Measurements from ENCODE around the gene KRT76. TPM values are rescaled to one million over a fixed set of nuclear protein-coding genes. Genes with fewer than 3 reads are reported as not detected.

Gene KRT76
- total RNA-seq, 1 donor from 2014 or later, result not detected

DNA sequence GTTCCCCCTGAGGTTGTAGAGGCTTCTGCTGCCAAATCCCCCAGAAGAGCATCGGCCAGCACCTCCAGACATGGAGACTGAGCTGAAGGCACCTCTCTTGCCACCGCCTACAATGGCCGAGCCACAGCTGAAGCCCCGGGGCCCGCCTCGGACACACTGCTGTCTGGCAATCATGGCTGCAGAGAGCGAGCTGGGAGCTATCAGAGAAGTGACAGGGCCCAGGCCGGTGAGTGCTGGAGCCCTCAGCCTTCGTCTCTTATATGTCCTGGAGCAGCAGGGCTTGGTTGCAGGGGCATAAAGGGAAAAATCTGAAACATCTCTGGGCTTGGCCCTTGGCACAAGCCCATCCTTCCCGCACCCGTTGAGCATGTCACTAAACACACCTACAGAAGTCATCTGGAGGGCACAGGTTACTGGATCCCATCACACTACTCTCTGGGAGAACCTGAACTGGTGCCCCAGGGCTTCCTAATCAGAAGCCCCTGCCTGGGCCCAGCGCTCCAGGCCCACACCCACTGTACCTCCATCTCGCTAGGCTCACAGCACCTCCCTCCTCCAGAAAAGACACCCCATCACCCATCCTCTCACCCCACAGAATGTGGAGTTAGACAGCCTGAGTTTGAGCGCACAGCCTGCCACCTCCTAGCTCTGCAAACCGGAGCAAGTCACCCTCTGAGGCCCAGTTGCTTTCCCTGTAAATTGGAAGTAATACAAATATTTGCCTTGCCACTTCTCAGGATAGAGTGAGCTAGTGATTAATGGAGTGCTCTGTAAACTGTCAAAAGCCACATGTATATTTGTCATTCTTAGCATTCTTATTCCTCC lies 37.0 kb upstream of the KRT76 start, which contains the start of gene KRT4:
Gene KRT4, minus strand, starts transcription at position 232 of the 825 bp plus-strand sequence. Its CDS starts 58 bp downstream, at position 174.
- DNase-seq (ENCODE audit: extremely low spot score in 2 of 2), result no peak
- no peaks in the 10 kb centered on the region for H3K4me1 ChIP-seq
- intact Hi-C loops (cut with DNase I), result no loop called here
- H3K4me3 ChIP-seq, result no peak within 1 kb of the TSS
- TF ChIP-seq POLR2AphosphoS5 (IDR thresholded peaks at IDR 0.05; ENCODE audit: insufficient read depth in 1 of 2, low read depth in 1 of 2), result no peak
- TF ChIP-seq, protein P1, sequence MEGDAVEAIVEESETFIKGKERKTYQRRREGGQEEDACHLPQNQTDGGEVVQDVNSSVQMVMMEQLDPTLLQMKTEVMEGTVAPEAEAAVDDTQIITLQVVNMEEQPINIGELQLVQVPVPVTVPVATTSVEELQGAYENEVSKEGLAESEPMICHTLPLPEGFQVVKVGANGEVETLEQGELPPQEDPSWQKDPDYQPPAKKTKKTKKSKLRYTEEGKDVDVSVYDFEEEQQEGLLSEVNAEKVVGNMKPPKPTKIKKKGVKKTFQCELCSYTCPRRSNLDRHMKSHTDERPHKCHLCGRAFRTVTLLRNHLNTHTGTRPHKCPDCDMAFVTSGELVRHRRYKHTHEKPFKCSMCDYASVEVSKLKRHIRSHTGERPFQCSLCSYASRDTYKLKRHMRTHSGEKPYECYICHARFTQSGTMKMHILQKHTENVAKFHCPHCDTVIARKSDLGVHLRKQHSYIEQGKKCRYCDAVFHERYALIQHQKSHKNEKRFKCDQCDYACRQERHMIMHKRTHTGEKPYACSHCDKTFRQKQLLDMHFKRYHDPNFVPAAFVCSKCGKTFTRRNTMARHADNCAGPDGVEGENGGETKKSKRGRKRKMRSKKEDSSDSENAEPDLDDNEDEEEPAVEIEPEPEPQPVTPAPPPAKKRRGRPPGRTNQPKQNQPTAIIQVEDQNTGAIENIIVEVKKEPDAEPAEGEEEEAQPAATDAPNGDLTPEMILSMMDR (IDR thresholded peaks at IDR 0.05), result no peak
- TF ChIP-seq POLR2A (IDR thresholded peaks at IDR 0.05), result no peak
- H3K27me3 ChIP-seq, result no peaks in the 10 kb centered on the region
- no peak within 1 kb of the TSS for H3K27ac ChIP-seq
- no peaks in the 10 kb centered on the region for H3K36me3 ChIP-seq
- H3K9me3 ChIP-seq, result no peaks in the 10 kb centered on the region

DNA sequence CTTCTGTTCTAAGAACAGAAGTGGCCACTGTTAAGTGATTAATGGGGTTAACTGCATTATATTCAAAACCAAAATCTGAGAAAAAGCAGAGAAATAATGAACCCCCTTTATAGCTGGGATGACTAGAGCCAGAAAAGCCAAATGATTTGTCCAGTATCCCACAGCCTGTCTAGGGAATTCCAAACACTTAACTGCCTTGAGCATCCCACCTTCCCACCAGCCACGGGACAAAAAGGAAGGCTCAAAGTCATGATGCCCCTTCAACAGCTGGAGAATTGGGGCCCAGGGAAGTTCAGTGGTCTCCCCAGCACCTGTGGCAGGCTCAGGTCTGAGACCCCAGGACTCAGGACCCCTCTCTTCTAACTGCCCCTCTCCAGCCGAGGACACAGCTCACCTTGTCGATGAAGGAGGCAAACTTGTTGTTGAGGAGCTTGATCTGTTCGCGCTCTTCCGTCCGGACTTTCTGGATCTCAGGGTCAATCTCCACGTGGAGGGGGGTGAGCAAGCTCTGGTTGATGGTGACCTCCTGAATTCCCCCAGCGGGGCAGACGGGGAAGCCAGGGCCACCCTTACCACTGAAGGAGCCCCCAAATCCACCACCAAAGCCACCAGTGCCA lies 36.2 kb upstream of the KRT76 start:
- TF ChIP-seq POLR2A (IDR thresholded peaks at IDR 0.05) (no peak), POLR2AphosphoS5 (IDR thresholded peaks at IDR 0.05; ENCODE audit: insufficient read depth in 1 of 2, low read depth in 1 of 2) (no peak)
- TF ChIP-seq, protein P1 (IDR thresholded peaks at IDR 0.05), result no peak
- DNase-seq (ENCODE audit: extremely low spot score in 2 of 2), result no peak
- H3K4me3 ChIP-seq, result no peak overlapping the region
- no peaks in the 10 kb centered on the region for H3K9me3 ChIP-seq
- intact Hi-C loops (cut with DNase I), result no loop called here
- H3K36me3 ChIP-seq, result no peaks in the 10 kb centered on the region
- no peaks in the 10 kb centered on the region for H3K27me3 ChIP-seq
- H3K4me1 ChIP-seq, result no peaks in the 10 kb centered on the region
- no peak overlapping the region for H3K27ac ChIP-seq

DNA sequence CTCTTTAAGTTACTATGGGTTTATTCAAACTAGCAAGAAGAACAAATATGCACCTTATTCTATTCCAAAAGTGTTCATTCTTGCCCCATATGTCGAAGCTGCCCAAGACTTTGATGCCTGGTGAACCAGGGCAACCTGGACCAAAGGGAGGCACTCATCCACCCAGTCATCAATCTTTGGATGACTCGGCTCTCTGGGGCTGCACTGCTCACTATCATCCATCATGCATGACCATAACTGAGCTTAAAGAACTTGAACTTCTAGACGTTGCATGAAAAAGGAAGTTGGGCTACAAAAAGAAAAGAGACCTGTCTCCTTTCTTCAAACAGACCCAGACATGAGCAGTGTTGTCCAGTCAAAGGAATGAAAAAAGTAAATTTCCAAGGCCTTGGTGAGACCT lies 35.6 kb upstream of the KRT76 start:
- no peak for TF ChIP-seq POLR2A (IDR thresholded peaks at IDR 0.05)
- no peak for TF ChIP-seq POLR2AphosphoS5 (IDR thresholded peaks at IDR 0.05; ENCODE audit: insufficient read depth in 1 of 2, low read depth in 1 of 2)
- TF ChIP-seq, protein P1 (IDR thresholded peaks at IDR 0.05), result no peak
- Histone ChIP-seq H3K4me3 (no peak overlapping the region), H3K36me3 (no peaks in the 10 kb centered on the region), H3K9me3 (no peaks in the 10 kb centered on the region), H3K27ac (no peak overlapping the region), H3K4me1 (no peaks in the 10 kb centered on the region), H3K27me3 (no peaks in the 10 kb centered on the region)
- intact Hi-C loops (cut with DNase I), result no loop called here
- no peak for DNase-seq (ENCODE audit: extremely low spot score in 2 of 2)

DNA sequence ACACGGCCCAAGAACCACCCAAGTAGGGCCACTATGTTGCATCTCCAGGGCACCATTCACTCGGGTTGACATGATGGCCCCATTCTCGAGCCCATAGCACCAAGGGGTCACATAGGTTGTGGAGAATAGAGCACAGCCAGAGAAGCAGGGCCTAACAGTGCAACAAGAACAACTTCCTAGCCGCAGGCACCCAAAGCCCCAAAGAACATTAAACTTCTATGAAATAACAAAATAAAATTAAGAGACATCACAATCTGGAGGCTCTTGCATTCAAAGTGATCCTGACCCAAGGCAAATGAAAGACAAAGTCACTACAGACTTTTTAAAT lies 34.9 kb upstream of the KRT76 start:
- no peak for DNase-seq (ENCODE audit: extremely low spot score in 2 of 2)
- H3K4me3 ChIP-seq, result no peak overlapping the region
- H3K4me1 ChIP-seq, result no peaks in the 10 kb centered on the region
- intact Hi-C loops (cut with DNase I), result no loop called here
- no peaks in the 10 kb centered on the region for H3K27me3 ChIP-seq
- no peak for TF ChIP-seq POLR2AphosphoS5 (IDR thresholded peaks at IDR 0.05; ENCODE audit: insufficient read depth in 1 of 2, low read depth in 1 of 2)
- TF ChIP-seq POLR2A (IDR thresholded peaks at IDR 0.05), result no peak
- TF ChIP-seq, protein P1 (IDR thresholded peaks at IDR 0.05), result no peak
- H3K36me3 ChIP-seq, result no peaks in the 10 kb centered on the region
- no peak overlapping the region for H3K27ac ChIP-seq
- H3K9me3 ChIP-seq, result no peaks in the 10 kb centered on the region
